HEK293 (cell line): ENCODE data around the gene KRTAP4-16.

Source experiments
- CTCF ChIP-seq: fragments of 450-650 bp; formaldehyde crosslinking; IDR thresholded peaks from 2 replicates; pipeline ENCODE4 v1.5.1; 2016; ENCODE audit warnings: missing biosample characterization, missing genetic modification characterization
- ELK4 ChIP-seq: IDR thresholded peaks from 2 replicates; pipeline ENCODE4 v1.6.1; 2011; ENCODE audit warnings: mild to moderate bottlenecking, low read depth, low read length, borderline replicate concordance
- SP2 ChIP-seq: fragments of 450-650 bp; formaldehyde crosslinking; IDR thresholded peaks from 2 replicates; pipeline ENCODE4 v1.5.1; 2016; ENCODE audit warnings: missing biosample characterization, missing genetic modification characterization
- ZBTB7A ChIP-seq: fragments of 450-650 bp; formaldehyde crosslinking; IDR thresholded peaks from 2 replicates; pipeline ENCODE4 v1.5.1; 2016; ENCODE audit warnings: low read depth, missing biosample characterization, missing genetic modification characterization
- TF ChIP-seq, protein P1 (sequence below): fragments of 450-650 bp; formaldehyde crosslinking; IDR thresholded peaks from 2 replicates; pipeline ENCODE4 v1.5.1; 2016; ENCODE audit warnings: missing biosample characterization, missing genetic modification characterization
- TF ChIP-seq, protein P2 (sequence below): fragments of 450-650 bp; formaldehyde crosslinking; IDR thresholded peaks from 2 replicates; pipeline ENCODE4 v1.5.1; 2016; ENCODE audit warnings: missing biosample characterization, missing genetic modification characterization
- TF ChIP-seq, protein P3 (sequence below): fragments of 450-650 bp; formaldehyde crosslinking; IDR thresholded peaks from 2 replicates; pipeline ENCODE4 v1.5.1; 2016; ENCODE audit warnings: missing biosample characterization, missing genetic modification characterization

DNA sequence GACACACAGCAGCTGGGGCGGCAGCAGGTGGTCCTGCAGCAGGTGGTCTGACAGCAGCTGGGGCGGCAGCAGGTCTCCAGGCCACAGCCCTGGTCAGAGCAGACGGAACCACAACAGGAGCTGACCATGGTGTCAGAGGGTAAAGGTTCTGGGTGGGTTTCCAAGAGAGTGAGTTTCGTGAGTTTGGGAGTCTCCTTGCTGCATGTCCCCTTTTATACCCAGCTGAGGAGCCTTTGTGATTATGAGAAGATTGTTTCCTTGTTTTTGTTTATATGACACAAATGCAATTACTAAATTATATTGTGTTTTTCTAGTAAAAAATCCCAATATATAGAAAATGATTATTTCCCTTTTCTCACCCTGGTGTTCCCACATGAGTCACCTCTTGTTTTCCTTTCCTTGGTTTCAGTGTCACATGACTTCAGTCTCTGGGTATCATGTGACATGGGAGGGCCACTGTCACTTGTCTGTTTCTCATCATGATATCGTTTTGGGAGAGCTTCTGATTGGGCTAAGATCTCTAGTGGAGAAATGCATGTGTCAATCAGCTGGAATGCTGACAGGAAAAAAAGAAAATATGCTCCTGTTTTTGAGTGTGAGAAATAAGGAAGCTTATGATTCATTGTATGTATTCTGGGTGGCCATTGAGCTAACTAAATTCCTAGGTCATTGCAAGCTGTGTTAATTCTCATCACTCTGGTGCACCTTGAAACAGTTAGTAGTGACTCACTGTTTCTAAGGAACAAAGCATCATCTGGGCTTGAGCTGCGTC is 38.5 kb upstream of the KRTAP4-16 start, which contains the start of gene KRTAP4-6:
- TF ChIP-seq CTCF (no peak), ZBTB7A (no peak), ELK4 (no peak), SP2 (tag by site-specific recombination) (no peak)
- TF ChIP-seq, protein P1, sequence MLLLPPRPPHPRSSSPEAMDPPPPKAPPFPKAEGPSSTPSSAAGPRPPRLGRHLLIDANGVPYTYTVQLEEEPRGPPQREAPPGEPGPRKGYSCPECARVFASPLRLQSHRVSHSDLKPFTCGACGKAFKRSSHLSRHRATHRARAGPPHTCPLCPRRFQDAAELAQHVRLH, result no peak
- TF ChIP-seq, protein P2, sequence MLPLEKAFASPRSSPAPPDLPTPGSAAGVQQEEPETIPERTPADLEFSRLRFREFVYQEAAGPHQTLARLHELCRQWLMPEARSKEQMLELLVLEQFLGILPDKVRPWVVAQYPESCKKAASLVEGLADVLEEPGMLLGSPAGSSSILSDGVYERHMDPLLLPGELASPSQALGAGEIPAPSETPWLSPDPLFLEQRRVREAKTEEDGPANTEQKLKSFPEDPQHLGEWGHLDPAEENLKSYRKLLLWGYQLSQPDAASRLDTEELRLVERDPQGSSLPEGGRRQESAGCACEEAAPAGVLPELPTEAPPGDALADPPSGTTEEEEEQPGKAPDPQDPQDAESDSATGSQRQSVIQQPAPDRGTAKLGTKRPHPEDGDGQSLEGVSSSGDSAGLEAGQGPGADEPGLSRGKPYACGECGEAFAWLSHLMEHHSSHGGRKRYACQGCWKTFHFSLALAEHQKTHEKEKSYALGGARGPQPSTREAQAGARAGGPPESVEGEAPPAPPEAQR (tag by site-specific recombination), result no peak
- TF ChIP-seq, protein P3, sequence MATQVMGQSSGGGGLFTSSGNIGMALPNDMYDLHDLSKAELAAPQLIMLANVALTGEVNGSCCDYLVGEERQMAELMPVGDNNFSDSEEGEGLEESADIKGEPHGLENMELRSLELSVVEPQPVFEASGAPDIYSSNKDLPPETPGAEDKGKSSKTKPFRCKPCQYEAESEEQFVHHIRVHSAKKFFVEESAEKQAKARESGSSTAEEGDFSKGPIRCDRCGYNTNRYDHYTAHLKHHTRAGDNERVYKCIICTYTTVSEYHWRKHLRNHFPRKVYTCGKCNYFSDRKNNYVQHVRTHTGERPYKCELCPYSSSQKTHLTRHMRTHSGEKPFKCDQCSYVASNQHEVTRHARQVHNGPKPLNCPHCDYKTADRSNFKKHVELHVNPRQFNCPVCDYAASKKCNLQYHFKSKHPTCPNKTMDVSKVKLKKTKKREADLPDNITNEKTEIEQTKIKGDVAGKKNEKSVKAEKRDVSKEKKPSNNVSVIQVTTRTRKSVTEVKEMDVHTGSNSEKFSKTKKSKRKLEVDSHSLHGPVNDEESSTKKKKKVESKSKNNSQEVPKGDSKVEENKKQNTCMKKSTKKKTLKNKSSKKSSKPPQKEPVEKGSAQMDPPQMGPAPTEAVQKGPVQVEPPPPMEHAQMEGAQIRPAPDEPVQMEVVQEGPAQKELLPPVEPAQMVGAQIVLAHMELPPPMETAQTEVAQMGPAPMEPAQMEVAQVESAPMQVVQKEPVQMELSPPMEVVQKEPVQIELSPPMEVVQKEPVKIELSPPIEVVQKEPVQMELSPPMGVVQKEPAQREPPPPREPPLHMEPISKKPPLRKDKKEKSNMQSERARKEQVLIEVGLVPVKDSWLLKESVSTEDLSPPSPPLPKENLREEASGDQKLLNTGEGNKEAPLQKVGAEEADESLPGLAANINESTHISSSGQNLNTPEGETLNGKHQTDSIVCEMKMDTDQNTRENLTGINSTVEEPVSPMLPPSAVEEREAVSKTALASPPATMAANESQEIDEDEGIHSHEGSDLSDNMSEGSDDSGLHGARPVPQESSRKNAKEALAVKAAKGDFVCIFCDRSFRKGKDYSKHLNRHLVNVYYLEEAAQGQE (tag by site-specific recombination), result no peak
